Measurements from ENCODE around the gene CRIM1.

CRIM1 gene

GRCh38 chr2:36596397-36596796, 240.8 kb downstream of the CRIM1 start:
- peaks cover 40% of the 10 kb centered on the region for H3K4me1 Mint-ChIP-seq (ENCODE audit: low read depth)
- H3K36me3 Mint-ChIP-seq (ENCODE audit: low read depth): peaks cover 17% of the 10 kb centered on the region
- peak overlapping the region; percentile 91 for H3K4me3 Mint-ChIP-seq
- no peaks in the 10 kb centered on the region for H3K27me3 Mint-ChIP-seq
- DNase-seq: no peak
- H3K9me3 Mint-ChIP-seq: no peaks in the 10 kb centered on the region
- no peak overlapping the region for H3K27ac Mint-ChIP-seq

GRCh38 chr2:36597003-36597531, 241.5 kb downstream of the CRIM1 start:
- Mint-ChIP-seq H3K9me3 (no peaks in the 10 kb centered on the region), H3K4me1 (ENCODE audit: low read depth) (peaks cover 39% of the 10 kb centered on the region), H3K4me3 (peak overlapping the region; percentile 91), H3K27ac (peak overlapping the region; percentile 89), H3K27me3 (no peaks in the 10 kb centered on the region), H3K36me3 (ENCODE audit: low read depth) (peaks cover 17% of the 10 kb centered on the region)
- peak; percentile 35 for DNase-seq

GRCh38 chr2:36597532-36598377, 242.2 kb downstream of the CRIM1 start, which contains the start of gene FEZ2:
Gene FEZ2, minus strand, starts transcription at chr2:36598168. Its CDS starts 26 bp downstream, at chr2:36598142.
- Mint-ChIP-seq H3K4me1 (ENCODE audit: low read depth) (peaks cover 38% of the 10 kb centered on the region), H3K9me3 (no peaks in the 10 kb centered on the region), H3K36me3 (ENCODE audit: low read depth) (peaks cover 17% of the 10 kb centered on the region), H3K27ac (peak within 1 kb of the TSS; percentile 89), H3K27me3 (no peaks in the 10 kb centered on the region), H3K4me3 (peak within 1 kb of the TSS; percentile 91)
- DNase-seq: peak; percentile 87

Measured in activated T-cell treated with anti-CD3 and anti-CD28 coated beads, Interleukin-2, amount 50 U/mL, for 24 hours (primary cell).